DMS114 treated with DMSO at 0.1 percent for 48 hours (cell line): ENCODE data around the gene MDFIC2.

ENCODE experiments used
- DNase-seq: peaks from one replicate; lab custom pipeline; 2025; ENCODE audit not compliant: unreplicated experiment; lab: John Stamatoyannopoulos, UW

The MDFIC2 gene

GRCh38 chr3:70183781-70184504, 128.5 kb downstream of the MDFIC2 start:
- DNase-seq, result no peak

- no peak for DNase-seq
These were observed 130.3 kb downstream of the MDFIC2 start for GRCh38 chr3:70182166-70182565.

- DNase-seq, result no peak
These were observed 131.8 kb downstream of the MDFIC2 start for GRCh38 chr3:70180664-70181063.

GRCh38 chr3:70179111-70179510, 133.3 kb downstream of the MDFIC2 start:
- no peak for DNase-seq

- no peak for DNase-seq
These were observed 134.4 kb downstream of the MDFIC2 start for GRCh38 chr3:70177881-70178645.

GRCh38 chr3:70176224-70176623, 136.2 kb downstream of the MDFIC2 start:
- DNase-seq, result no peak

GRCh38 chr3:70156808-70157207, 155.6 kb downstream of the MDFIC2 start:
- no peak for DNase-seq

- DNase-seq, result no peak
These were observed 161.8 kb downstream of the MDFIC2 start for GRCh38 chr3:70150599-70150998.

GRCh38 chr3:70149714-70150400, 162.6 kb downstream of the MDFIC2 start:
- DNase-seq, result no peak
